Islet precursor cell (in vitro differentiated cells): ENCODE results near the gene MATN1.

Experiments used
- DNase-seq: peaks from one replicate; pipeline ENCODE4 v3.0.0-alpha.2; 2018

Gene MATN1

GRCh38 chr1:30730346-30731108 is 7.1 kb upstream of the MATN1 start:
- DNase-seq: no peak

GRCh38 chr1:30729901-30730300 is 6.5 kb upstream of the MATN1 start:
- no peak for DNase-seq

GRCh38 chr1:30728832-30729638 is 5.7 kb upstream of the MATN1 start:
- no peak for DNase-seq

GRCh38 chr1:30728340-30728739 is 5.0 kb upstream of the MATN1 start:
- no peak for DNase-seq

- DNase-seq: peak; percentile 69
These were observed 4.4 kb upstream of the MATN1 start for GRCh38 chr1:30727824-30728223.

GRCh38 chr1:30726773-30727684 is 3.6 kb upstream of the MATN1 start:
- no peak for DNase-seq

GRCh38 chr1:30726236-30726635 is 2.9 kb upstream of the MATN1 start:
- no peak for DNase-seq

- no peak for DNase-seq
These were observed 2.2 kb upstream of the MATN1 start for GRCh38 chr1:30725450-30726095.

- no peak for DNase-seq
These were observed 1.5 kb upstream of the MATN1 start for GRCh38 chr1:30724655-30725421.

GRCh38 chr1:30724175-30724574 is 790 bp upstream of the MATN1 start:
- DNase-seq: no peak

GRCh38 chr1:30721812-30722537 is 1.4 kb downstream of the MATN1 start:
- DNase-seq: no peak

GRCh38 chr1:30721341-30721793 is 2.0 kb downstream of the MATN1 start:
- no peak for DNase-seq

GRCh38 chr1:30720271-30721223 is 2.8 kb downstream of the MATN1 start:
- DNase-seq: no peak

- no peak for DNase-seq
These were observed 3.7 kb downstream of the MATN1 start for GRCh38 chr1:30719406-30720270.

- DNase-seq: peak; percentile 99
These were observed 4.6 kb downstream of the MATN1 start for GRCh38 chr1:30718636-30719405.

- peak; percentile 99 for DNase-seq
These were observed 5.2 kb downstream of the MATN1 start for GRCh38 chr1:30718091-30718635.

- no peak for DNase-seq
These were observed 6.7 kb downstream of the MATN1 start for GRCh38 chr1:30716646-30717045.

- no peak for DNase-seq
These were observed 7.5 kb downstream of the MATN1 start for GRCh38 chr1:30715886-30716285.
